ENCODE results near the gene PRR16.

Gene PRR16

GRCh38 chr5:120576588-120576987 lies 112.5 kb downstream of the PRR16 start:
- DNase-seq (ENCODE audit: low read depth): no peak

- no peak for DNase-seq (ENCODE audit: low read depth)
These were observed 118.5 kb downstream of the PRR16 start for GRCh38 chr5:120582635-120583034.

- DNase-seq (ENCODE audit: low read depth): no peak
These were observed 122.5 kb downstream of the PRR16 start for GRCh38 chr5:120586646-120587045.

- DNase-seq (ENCODE audit: low read depth): no peak
These were observed 127.8 kb downstream of the PRR16 start for GRCh38 chr5:120591911-120592310.

- peak; percentile 71 for DNase-seq (ENCODE audit: low read depth)
These were observed 135.5 kb downstream of the PRR16 start for GRCh38 chr5:120599576-120599975.

GRCh38 chr5:120600639-120601038 lies 136.5 kb downstream of the PRR16 start:
- no peak for DNase-seq (ENCODE audit: low read depth)

- no peak for DNase-seq (ENCODE audit: low read depth)
These were observed 137.9 kb downstream of the PRR16 start for GRCh38 chr5:120602033-120602432.

- peak; percentile 65 for DNase-seq (ENCODE audit: low read depth)
These were observed 140.8 kb downstream of the PRR16 start for GRCh38 chr5:120604884-120605283.

GRCh38 chr5:120605325-120606079 lies 141.4 kb downstream of the PRR16 start:
- DNase-seq (ENCODE audit: low read depth): no peak

- DNase-seq (ENCODE audit: low read depth): no peak
These were observed 145.5 kb downstream of the PRR16 start for GRCh38 chr5:120609570-120609969.

GRCh38 chr5:120610145-120610544 lies 146.0 kb downstream of the PRR16 start:
- no peak for DNase-seq (ENCODE audit: low read depth)

- DNase-seq (ENCODE audit: low read depth): no peak
These were observed 149.6 kb downstream of the PRR16 start for GRCh38 chr5:120613729-120614128.

GRCh38 chr5:120614531-120615180 lies 150.6 kb downstream of the PRR16 start:
- peak; percentile 63 for DNase-seq (ENCODE audit: low read depth)

GRCh38 chr5:120615967-120616645 lies 152.0 kb downstream of the PRR16 start:
- DNase-seq (ENCODE audit: low read depth): peak; percentile 70

- DNase-seq (ENCODE audit: low read depth): no peak
These were observed 157.2 kb downstream of the PRR16 start for GRCh38 chr5:120621339-120621738.

GRCh38 chr5:120624021-120624563 lies 160.0 kb downstream of the PRR16 start:
- no peak for DNase-seq (ENCODE audit: low read depth)

- no peak for DNase-seq (ENCODE audit: low read depth)
These were observed 164.1 kb downstream of the PRR16 start for GRCh38 chr5:120628156-120628555.

- DNase-seq (ENCODE audit: low read depth): no peak
These were observed 166.4 kb downstream of the PRR16 start for GRCh38 chr5:120630550-120630949.

- no peak for DNase-seq (ENCODE audit: low read depth)
These were observed 167.5 kb downstream of the PRR16 start for GRCh38 chr5:120631611-120632010.

- no peak for DNase-seq (ENCODE audit: low read depth)
These were observed 168.3 kb downstream of the PRR16 start for GRCh38 chr5:120632430-120632829.

GRCh38 chr5:120638449-120638848 lies 174.3 kb downstream of the PRR16 start:
- no peak for DNase-seq (ENCODE audit: low read depth)

GRCh38 chr5:120640778-120641177 lies 176.7 kb downstream of the PRR16 start:
- no peak for DNase-seq (ENCODE audit: low read depth)

- no peak for DNase-seq (ENCODE audit: low read depth)
These were observed 180.4 kb downstream of the PRR16 start for GRCh38 chr5:120644516-120644915.

Measured in fibroblast of the conjunctiva (primary cell).